KMS-11 (cell line): Measurements from ENCODE around the gene PCDHA13.
"Not testable (repeated sequence)": the region's sequence is repeated elsewhere in the genome, so short reads cannot be mapped to it uniquely, and the experiment has no call there.

Source experiments
- H2AFZ ChIP-seq: fragments of 200-600 bp; sonication (generic); 2 replicates; pipeline ENCODE4 v1.6.1; 2016; ENCODE audit warnings: antibody characterized with exemption, mixed run types, low read depth
- H3K27ac ChIP-seq: fragments of 200-600 bp; sonication (generic); 2 replicates; pipeline ENCODE4 v1.6.1; 2016; ENCODE audit warnings: mild to moderate bottlenecking, mixed run types
- H3K27me3 ChIP-seq: fragments of 200-600 bp; sonication (generic); 2 replicates; pipeline ENCODE4 v1.6.1; 2017; ENCODE audit warnings: mild to moderate bottlenecking, low read depth, mixed run types, moderate library complexity; ENCODE audit not compliant: insufficient read depth
- H3K36me3 ChIP-seq: fragments of 200-600 bp; sonication (generic); 2 replicates; pipeline ENCODE4 v1.6.1; 2017; ENCODE audit warnings: mild to moderate bottlenecking, mixed run types; ENCODE audit not compliant: insufficient read depth
- H3K4me1 ChIP-seq: fragments of 200-600 bp; sonication (generic); 2 replicates; pipeline ENCODE4 v1.6.1; 2016; ENCODE audit warnings: mild to moderate bottlenecking, low read depth, mixed run types; ENCODE audit not compliant: poor library complexity, severe bottlenecking
- H3K4me2 ChIP-seq: fragments of 200-600 bp; sonication (generic); 2 replicates; pipeline ENCODE4 v1.7.0; 2016; ENCODE audit warnings: mild to moderate bottlenecking, mixed run types
- H3K4me3 ChIP-seq: fragments of 200-600 bp; sonication (generic); IDR thresholded peaks from 2 replicates; pipeline ENCODE4 v1.6.1; 2017; ENCODE audit warnings: low read depth, low read length, mixed read lengths; ENCODE audit not compliant: insufficient read depth
- H3K79me2 ChIP-seq: fragments of 200-600 bp; sonication (generic); 2 replicates; pipeline ENCODE4 v1.6.1; 2016; ENCODE audit warnings: low read depth, mixed run types; ENCODE audit not compliant: insufficient read depth
- H3K9ac ChIP-seq: fragments of 200-600 bp; sonication (generic); 2 replicates; pipeline ENCODE4 v1.6.1; 2016; ENCODE audit warnings: mild to moderate bottlenecking, mixed run types
- H4K20me1 ChIP-seq: fragments of 200-600 bp; sonication (generic); 2 replicates; pipeline ENCODE4 v1.6.1; 2016; ENCODE audit warnings: mild to moderate bottlenecking, mixed run types; ENCODE audit not compliant: insufficient read depth
- TF ChIP-seq, protein P1 (sequence below): fragments of 200-600 bp; sonication (generic); conservative IDR thresholded peaks from 2 replicates; pipeline ENCODE4 v1.6.1; 2017; ENCODE audit warnings: low read depth, mild to moderate bottlenecking, antibody characterized with exemption, low read length, moderate library complexity, mixed read lengths

Gene PCDHA13, protein sequence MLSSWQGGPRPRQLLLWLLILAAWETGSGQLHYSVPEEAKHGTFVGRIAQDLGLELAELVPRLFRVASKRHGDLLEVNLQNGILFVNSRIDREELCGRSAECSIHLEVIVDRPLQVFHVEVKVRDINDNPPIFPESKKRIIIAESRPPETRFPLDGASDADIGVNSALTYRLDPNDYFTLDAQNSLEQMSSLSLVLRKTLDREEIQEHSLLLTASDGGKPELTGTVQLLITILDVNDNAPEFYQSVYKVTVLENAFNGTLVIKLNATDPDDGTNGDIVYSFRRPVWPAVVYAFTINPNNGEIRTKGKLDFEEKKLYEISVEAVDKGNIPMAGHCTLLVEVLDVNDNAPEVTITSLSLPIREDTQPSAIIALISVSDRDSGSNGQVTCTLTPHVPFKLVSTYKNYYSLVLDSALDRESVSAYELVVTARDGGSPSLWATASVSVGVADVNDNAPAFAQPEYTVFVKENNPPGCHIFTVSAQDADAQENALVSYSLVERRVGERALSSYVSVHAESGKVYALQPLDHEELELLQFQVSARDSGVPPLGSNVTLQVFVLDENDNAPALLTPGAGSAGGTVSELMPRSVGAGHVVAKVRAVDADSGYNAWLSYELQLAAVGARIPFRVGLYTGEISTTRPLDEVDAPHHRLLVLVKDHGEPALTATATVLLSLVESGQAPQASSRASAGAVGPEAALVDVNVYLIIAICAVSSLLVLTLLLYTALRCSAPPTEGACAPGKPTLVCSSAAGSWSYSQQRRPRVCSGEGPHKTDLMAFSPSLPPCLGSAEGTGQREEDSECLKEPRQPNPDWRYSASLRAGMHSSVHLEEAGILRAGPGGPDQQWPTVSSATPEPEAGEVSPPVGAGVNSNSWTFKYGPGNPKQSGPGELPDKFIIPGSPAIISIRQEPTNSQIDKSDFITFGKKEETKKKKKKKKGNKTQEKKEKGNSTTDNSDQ

DNA sequence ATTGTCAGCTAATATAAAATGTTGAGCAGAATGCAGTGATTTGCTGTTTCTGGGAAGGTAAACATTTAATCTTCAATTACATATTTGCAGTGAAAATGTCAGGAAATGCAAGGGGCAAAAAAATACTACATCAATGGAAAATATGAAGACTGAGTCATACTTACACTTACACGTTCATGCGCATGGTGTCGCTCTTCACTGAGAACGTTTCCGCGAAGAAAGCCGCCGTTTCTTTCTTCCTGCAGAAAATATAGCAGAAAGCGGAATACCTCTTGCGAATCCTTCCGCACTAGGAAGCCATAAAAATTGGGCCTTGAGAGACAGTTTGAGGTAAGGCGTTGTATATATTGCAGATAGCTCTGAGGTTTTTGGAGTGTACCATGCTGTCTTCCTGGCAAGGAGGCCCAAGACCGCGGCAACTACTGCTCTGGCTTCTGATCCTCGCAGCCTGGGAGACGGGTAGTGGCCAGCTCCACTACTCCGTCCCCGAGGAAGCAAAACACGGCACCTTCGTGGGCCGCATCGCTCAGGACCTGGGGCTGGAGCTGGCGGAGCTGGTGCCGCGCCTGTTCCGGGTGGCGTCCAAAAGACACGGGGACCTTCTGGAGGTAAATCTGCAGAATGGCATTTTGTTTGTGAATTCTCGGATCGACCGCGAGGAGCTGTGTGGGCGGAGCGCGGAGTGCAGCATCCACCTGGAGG lies at the start of gene PCDHA13:
PCDHA13 (plus strand) TSS at position 236 of the 702 bp plus-strand sequence; CDS start at position 381, 145 bp downstream.
- Histone ChIP-seq H3K4me2 (no peak within 1 kb of the TSS), H3K36me3 (no peaks in the 10 kb centered on the region), H3K27me3 (no peaks in the 10 kb centered on the region), H3K79me2 (no peaks in the 10 kb centered on the region), H3K4me1 (no peaks in the 10 kb centered on the region), H4K20me1 (no peaks in the 10 kb centered on the region), H3K9ac (no peak within 1 kb of the TSS), H3K4me3 (no peak within 1 kb of the TSS), H2AFZ (no peak within 1 kb of the TSS), H3K27ac (no peak within 1 kb of the TSS)
- TF ChIP-seq, protein P1, sequence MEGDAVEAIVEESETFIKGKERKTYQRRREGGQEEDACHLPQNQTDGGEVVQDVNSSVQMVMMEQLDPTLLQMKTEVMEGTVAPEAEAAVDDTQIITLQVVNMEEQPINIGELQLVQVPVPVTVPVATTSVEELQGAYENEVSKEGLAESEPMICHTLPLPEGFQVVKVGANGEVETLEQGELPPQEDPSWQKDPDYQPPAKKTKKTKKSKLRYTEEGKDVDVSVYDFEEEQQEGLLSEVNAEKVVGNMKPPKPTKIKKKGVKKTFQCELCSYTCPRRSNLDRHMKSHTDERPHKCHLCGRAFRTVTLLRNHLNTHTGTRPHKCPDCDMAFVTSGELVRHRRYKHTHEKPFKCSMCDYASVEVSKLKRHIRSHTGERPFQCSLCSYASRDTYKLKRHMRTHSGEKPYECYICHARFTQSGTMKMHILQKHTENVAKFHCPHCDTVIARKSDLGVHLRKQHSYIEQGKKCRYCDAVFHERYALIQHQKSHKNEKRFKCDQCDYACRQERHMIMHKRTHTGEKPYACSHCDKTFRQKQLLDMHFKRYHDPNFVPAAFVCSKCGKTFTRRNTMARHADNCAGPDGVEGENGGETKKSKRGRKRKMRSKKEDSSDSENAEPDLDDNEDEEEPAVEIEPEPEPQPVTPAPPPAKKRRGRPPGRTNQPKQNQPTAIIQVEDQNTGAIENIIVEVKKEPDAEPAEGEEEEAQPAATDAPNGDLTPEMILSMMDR: no peak

DNA sequence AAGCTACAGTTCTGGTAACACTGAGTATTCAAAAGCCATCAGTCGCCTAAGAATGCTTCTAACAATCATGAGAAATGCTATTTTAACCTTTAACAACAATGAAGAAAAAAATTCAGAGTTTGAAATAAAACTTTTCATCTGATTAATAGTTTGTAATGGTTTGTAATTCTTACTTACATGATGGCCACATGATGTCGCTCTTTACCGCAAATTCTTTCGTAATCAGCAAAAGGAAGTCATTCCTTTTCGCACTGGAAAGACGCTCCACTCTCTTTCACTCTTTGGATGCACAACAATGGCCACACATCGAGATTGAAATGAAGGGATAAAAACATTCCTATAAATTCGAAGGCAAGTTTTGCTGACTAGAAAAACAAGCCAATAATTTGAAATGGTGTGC lies 47.9 kb upstream of the PCDHA13 start, which contains the start of gene PCDHA7:
PCDHA7 (plus strand) TSS at position 277 of the 400 bp plus-strand sequence; CDS start at position 392, 115 bp downstream.
- no peak within 1 kb of the TSS for H3K27ac ChIP-seq
- no peak within 1 kb of the TSS for H3K4me2 ChIP-seq
- H3K4me1 ChIP-seq: no peaks in the 10 kb centered on the region
- no peaks in the 10 kb centered on the region for H4K20me1 ChIP-seq
- H3K4me3 ChIP-seq: no peak within 1 kb of the TSS
- TF ChIP-seq, protein P1: no peak
- H3K36me3 ChIP-seq: no peaks in the 10 kb centered on the region
- no peak within 1 kb of the TSS for H3K9ac ChIP-seq
- H3K27me3 ChIP-seq: no peaks in the 10 kb centered on the region
- no peaks in the 10 kb centered on the region for H3K79me2 ChIP-seq
- H2AFZ ChIP-seq: no peak within 1 kb of the TSS

DNA sequence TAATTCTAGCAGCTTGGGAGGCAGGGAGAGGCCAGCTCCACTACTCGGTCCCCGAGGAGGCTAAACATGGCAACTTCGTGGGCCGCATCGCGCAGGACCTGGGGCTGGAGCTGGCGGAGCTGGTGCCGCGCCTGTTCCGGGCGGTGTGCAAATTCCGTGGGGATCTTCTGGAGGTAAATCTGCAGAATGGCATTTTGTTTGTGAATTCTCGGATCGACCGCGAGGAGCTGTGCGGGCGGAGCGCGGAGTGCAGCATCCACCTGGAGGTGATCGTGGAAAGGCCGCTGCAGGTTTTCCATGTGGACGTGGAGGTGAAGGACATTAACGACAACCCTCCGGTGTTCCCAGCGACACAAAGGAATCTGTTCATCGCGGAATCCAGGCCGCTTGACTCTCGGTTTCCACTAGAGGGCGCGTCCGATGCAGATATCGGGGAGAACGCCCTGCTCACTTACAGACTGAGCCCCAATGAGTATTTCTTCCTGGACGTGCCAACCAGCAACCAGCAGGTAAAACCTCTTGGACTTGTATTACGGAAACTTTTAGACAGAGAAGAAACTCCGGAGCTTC lies 47.4 kb upstream of the PCDHA13 start:
- not testable (repeated sequence) for H2AFZ ChIP-seq, H3K27ac ChIP-seq, H3K4me3 ChIP-seq, H3K36me3 ChIP-seq, H3K79me2 ChIP-seq, H4K20me1 ChIP-seq, H3K27me3 ChIP-seq, H3K9ac ChIP-seq, H3K4me2 ChIP-seq, H3K4me1 ChIP-seq

DNA sequence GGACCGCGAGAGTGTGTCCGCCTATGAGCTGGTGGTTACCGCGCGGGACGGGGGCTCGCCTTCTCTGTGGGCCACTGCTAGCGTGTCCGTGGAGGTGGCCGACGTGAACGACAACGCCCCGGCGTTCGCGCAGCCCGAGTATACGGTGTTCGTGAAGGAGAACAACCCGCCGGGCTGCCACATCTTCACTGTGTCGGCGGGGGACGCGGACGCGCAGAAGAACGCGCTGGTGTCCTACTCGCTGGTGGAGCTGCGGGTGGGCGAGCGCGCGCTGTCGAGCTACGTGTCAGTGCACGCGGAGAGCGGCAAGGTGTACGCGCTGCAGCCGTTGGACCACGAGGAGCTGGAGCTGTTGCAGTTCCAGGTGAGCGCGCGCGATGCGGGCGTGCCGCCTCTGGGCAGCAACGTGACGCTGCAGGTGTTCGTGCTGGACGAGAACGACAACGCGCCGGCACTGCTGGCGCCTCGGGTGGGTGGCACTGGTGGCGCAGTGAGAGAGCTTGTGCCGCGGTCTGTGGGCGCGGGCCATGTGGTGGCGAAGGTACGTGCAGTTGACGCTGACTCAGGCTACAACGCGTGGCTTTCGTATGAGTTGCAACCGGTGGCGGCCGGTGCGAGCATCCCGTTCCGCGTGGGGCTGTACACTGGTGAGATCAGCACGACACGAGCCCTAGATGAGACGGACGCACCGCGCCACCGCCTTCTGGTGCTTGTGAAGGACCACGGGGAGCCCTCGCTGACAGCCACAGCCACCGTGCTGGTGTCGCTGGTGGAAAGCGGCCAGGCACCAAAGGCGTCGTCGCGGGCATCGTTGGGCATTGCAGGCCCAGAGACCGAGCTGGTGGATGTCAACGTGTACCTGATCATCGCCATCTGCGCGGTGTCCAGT lies 46.1 kb upstream of the PCDHA13 start:
- H3K79me2 ChIP-seq: no peaks in the 10 kb centered on the region
- H2AFZ ChIP-seq: no peak overlapping the region
- no peak overlapping the region for H3K4me2 ChIP-seq
- H3K4me1 ChIP-seq: no peaks in the 10 kb centered on the region
- H3K36me3 ChIP-seq: no peaks in the 10 kb centered on the region
- H3K27ac ChIP-seq: no peak overlapping the region
- no peak overlapping the region for H3K4me3 ChIP-seq
- TF ChIP-seq, protein P1: no peak
- H3K27me3 ChIP-seq: no peaks in the 10 kb centered on the region
- H4K20me1 ChIP-seq: no peaks in the 10 kb centered on the region
- no peak overlapping the region for H3K9ac ChIP-seq
